ENCODE results near the gene C1QA.

The C1QA gene

DNA sequence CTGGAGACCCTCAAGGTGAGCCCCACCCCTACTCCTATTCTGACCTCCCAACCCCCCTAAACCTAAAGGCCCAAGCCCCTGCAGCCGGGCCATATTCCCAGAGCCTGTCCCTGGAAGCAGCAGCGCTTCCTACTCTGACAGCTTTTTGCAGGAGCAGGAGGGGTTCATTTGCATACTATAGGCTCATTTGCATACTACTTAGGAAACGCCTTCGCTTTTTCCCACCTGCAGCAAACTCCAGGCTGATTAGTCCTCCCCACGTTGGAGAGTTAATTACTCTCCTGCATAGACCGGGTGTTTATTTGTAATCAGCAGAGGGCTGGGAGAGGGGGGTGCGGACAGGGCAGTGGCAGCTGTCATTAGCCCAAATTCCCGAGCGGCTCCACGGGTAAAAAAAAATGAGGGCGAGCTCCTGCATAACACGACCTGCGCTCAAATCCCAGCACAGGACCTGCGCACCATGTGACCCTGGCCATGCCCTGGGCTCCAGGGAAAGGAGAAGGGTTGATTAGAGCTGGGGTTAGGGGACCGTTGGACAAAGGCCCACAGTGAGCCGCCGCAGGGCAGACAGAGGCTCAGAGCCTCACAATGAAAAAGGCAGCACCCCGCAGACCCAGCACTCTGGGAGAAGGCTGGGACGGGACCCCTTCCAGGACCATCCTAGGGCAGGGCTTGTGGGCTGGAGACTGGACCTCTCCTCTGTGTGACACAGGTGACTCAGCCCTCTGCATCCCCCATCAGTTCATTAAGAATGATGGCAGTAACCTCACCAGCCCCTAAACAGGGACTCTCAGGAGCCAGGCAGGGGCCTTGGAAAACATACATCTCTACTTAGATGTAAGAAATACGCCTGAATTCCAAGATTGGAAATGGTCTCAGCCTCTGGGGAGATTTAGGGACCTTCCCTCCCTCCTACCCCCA is 9.9 kb upstream of the C1QA start:
- no peak overlapping the region for H3K27ac ChIP-seq (replicated peaks)
- peaks cover 5% of the 10 kb centered on the region for H3K27me3 ChIP-seq (ENCODE audit: insufficient read depth, poor library complexity, severe bottlenecking)
- H3K4me3 ChIP-seq (replicated peaks; ENCODE audit: insufficient read depth, low read length) = no peak overlapping the region
- no peak for DNase-seq (ENCODE audit: low read depth in 1 of 2, low spot score in 1 of 2)
- TF ChIP-seq REST (IDR thresholded peaks at IDR 0.05; ENCODE audit: insufficient replicate concordance, low read depth) (no peak), POLR2AphosphoS5 (IDR thresholded peaks at IDR 0.05; ENCODE audit: low read depth) (no peak), CTCF (IDR thresholded peaks at IDR 0.05; ENCODE audit: insufficient read depth, low read length) (no peak), GABPA (IDR thresholded peaks at IDR 0.05; ENCODE audit: low read depth) (no peak), SPI1 (IDR thresholded peaks at IDR 0.05; ENCODE audit: borderline replicate concordance, low read depth) (no peak)

DNA sequence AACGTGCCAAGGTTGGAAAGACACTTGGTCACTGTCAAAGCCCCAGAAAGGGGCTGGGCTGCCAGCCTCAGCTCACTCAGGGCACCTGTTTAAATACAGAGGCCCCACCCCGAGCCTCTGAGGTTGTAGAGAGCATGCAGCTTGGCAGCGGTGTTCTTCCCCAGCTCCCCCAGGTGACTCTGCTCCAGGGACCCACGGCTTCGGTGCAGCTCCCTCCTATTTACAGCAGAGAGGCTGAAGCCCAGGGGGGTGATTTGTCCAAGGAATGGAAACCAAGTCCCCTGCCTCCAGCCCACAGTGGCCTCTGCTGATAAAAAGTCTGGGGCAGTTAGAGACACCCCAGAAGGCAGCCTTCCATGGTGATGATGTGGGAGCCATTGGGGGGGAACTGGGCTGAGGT is 9.1 kb upstream of the C1QA start:
- Histone ChIP-seq H3K27ac (replicated peaks) (no peak overlapping the region), H3K4me3 (replicated peaks; ENCODE audit: insufficient read depth, low read length) (no peak overlapping the region), H3K27me3 (ENCODE audit: insufficient read depth, poor library complexity, severe bottlenecking) (peaks cover 9% of the 10 kb centered on the region)
- no peak for DNase-seq (ENCODE audit: low read depth in 1 of 2, low spot score in 1 of 2)
- TF ChIP-seq CTCF (IDR thresholded peaks at IDR 0.05; ENCODE audit: insufficient read depth, low read length) (no peak), REST (IDR thresholded peaks at IDR 0.05; ENCODE audit: insufficient replicate concordance, low read depth) (no peak), POLR2AphosphoS5 (IDR thresholded peaks at IDR 0.05; ENCODE audit: low read depth) (no peak), SPI1 (IDR thresholded peaks at IDR 0.05; ENCODE audit: borderline replicate concordance, low read depth) (no peak), GABPA (IDR thresholded peaks at IDR 0.05; ENCODE audit: low read depth) (no peak)

- TF ChIP-seq POLR2AphosphoS5 (IDR thresholded peaks at IDR 0.05; ENCODE audit: low read depth) (no peak), SPI1 (IDR thresholded peaks at IDR 0.05; ENCODE audit: borderline replicate concordance, low read depth) (no peak), REST (IDR thresholded peaks at IDR 0.05; ENCODE audit: insufficient replicate concordance, low read depth) (no peak), CTCF (IDR thresholded peaks at IDR 0.05; ENCODE audit: insufficient read depth, low read length) (no peak), GABPA (IDR thresholded peaks at IDR 0.05; ENCODE audit: low read depth) (no peak)
- Histone ChIP-seq H3K27me3 (ENCODE audit: insufficient read depth, poor library complexity, severe bottlenecking) (peaks cover 9% of the 10 kb centered on the region), H3K4me3 (replicated peaks; ENCODE audit: insufficient read depth, low read length) (no peak overlapping the region), H3K27ac (replicated peaks) (no peak overlapping the region)
- DNase-seq (ENCODE audit: low read depth in 1 of 2, low spot score in 1 of 2) = no peak
Measured at GRCh38 chr1:22628698-22629444, 7.6 kb upstream of the C1QA start.
